ENCODE data around the gene CPLX1. TPM values are rescaled to one million over a fixed set of nuclear protein-coding genes. Genes with fewer than 3 reads are reported as not detected.

CPLX1 gene
- total RNA-seq, 1 experiment from 2014 or later: 3.5 TPM

DNA sequence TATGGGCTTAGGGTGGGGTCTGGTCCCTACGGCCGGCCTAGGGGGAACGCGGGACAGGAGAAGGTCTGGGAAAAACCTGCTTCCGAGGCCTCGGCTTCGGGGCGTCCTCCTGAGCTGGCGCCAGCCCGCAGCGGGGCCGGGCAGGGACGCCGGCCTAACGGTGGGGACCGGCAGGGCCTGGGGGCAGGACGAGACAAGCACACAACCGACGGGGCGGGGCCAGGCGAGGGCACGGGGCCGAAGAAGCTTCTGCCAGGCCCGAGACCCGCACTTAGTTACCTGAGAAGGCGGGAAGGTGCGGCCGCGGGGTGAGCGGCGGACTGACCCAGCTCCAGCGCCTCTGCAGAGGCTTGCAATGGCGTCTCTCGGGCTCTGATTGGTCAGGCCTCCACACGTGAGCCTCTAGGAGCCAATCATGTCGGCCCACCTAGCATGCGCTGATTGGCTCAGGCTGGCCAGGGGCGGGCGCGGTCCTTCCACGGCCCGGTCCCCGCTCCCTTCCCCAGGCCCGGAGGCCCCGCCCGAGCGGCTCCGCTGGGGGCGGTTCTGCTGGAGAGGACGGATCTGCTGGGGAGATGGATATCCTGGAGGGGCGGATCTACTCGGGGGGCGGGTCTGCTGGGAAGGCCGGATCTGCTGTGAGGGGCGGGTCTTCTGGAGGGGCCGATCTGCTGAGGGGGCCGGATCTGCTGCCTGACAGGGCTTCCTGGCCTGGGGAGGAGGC, 44.3 kb downstream of the CPLX1 start (continued):
- TF ChIP-seq, protein P1, sequence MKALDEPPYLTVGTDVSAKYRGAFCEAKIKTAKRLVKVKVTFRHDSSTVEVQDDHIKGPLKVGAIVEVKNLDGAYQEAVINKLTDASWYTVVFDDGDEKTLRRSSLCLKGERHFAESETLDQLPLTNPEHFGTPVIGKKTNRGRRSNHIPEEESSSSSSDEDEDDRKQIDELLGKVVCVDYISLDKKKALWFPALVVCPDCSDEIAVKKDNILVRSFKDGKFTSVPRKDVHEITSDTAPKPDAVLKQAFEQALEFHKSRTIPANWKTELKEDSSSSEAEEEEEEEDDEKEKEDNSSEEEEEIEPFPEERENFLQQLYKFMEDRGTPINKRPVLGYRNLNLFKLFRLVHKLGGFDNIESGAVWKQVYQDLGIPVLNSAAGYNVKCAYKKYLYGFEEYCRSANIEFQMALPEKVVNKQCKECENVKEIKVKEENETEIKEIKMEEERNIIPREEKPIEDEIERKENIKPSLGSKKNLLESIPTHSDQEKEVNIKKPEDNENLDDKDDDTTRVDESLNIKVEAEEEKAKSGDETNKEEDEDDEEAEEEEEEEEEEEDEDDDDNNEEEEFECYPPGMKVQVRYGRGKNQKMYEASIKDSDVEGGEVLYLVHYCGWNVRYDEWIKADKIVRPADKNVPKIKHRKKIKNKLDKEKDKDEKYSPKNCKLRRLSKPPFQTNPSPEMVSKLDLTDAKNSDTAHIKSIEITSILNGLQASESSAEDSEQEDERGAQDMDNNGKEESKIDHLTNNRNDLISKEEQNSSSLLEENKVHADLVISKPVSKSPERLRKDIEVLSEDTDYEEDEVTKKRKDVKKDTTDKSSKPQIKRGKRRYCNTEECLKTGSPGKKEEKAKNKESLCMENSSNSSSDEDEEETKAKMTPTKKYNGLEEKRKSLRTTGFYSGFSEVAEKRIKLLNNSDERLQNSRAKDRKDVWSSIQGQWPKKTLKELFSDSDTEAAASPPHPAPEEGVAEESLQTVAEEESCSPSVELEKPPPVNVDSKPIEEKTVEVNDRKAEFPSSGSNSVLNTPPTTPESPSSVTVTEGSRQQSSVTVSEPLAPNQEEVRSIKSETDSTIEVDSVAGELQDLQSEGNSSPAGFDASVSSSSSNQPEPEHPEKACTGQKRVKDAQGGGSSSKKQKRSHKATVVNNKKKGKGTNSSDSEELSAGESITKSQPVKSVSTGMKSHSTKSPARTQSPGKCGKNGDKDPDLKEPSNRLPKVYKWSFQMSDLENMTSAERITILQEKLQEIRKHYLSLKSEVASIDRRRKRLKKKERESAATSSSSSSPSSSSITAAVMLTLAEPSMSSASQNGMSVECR (CRISPR knock-in tag; IDR thresholded peaks at IDR 0.05; ENCODE audit: borderline replicate concordance): 0 out of 2 replicates have a peak, but pooled peaks have one; percentile 28
- TF ChIP-seq ETV6 (CRISPR knock-in tag; IDR thresholded peaks at IDR 0.05) (no peak; the same call in 1 of the 2 replicates), ZNF232 (CRISPR knock-in tag; IDR thresholded peaks at IDR 0.05) (peak; percentile 59; the same call in 1 of the 2 replicates), TP53 (CRISPR knock-in tag; IDR thresholded peaks at IDR 0.05) (peak; percentile 63; the same call in 1 of the 2 replicates), TCF7 (CRISPR knock-in tag; IDR thresholded peaks at IDR 0.05; ENCODE audit: low read depth) (no peak), ESRRA (CRISPR knock-in tag; IDR thresholded peaks at IDR 0.05; ENCODE audit: borderline replicate concordance) (peak; percentile 22; the same call in 1 of the 2 replicates), CREM (CRISPR knock-in tag; IDR thresholded peaks at IDR 0.05) (peak; percentile 61; the same call in 1 of the 2 replicates), GRHL2 (CRISPR knock-in tag; IDR thresholded peaks at IDR 0.05; ENCODE audit: insufficient replicate concordance, severe bottlenecking) (no peak), ZNF423 (CRISPR knock-in tag; IDR thresholded peaks at IDR 0.05) (no peak), JAZF1 (CRISPR knock-in tag; IDR thresholded peaks at IDR 0.05) (no peak), GTF2I (CRISPR knock-in tag; conservative IDR thresholded peaks at IDR 0.05) (no peak), ELF4 (CRISPR knock-in tag; IDR thresholded peaks at IDR 0.05; ENCODE audit: low read depth) (no peak), MXD4 (CRISPR knock-in tag; IDR thresholded peaks at IDR 0.05; ENCODE audit: borderline replicate concordance) (no peak), TEAD4 (CRISPR knock-in tag; IDR thresholded peaks at IDR 0.05) (peak; percentile 60; the same call in 1 of the 2 replicates), NFATC4 (CRISPR knock-in tag; IDR thresholded peaks at IDR 0.05) (no peak), FOXP1 (CRISPR knock-in tag; IDR thresholded peaks at IDR 0.05; ENCODE audit: borderline replicate concordance) (peak; percentile 76; the same call in 1 of the 2 replicates), SOX15 (CRISPR knock-in tag; IDR thresholded peaks at IDR 0.05) (no peak), PRRX2 (CRISPR knock-in tag; IDR thresholded peaks at IDR 0.05) (no peak), NR1H2 (CRISPR knock-in tag; IDR thresholded peaks at IDR 0.05) (no peak), ZNF425 (CRISPR knock-in tag; conservative IDR thresholded peaks at IDR 0.05) (no peak), SMAD3 (CRISPR knock-in tag; IDR thresholded peaks at IDR 0.05; ENCODE audit: borderline replicate concordance) (no peak), ZNF396 (CRISPR knock-in tag; IDR thresholded peaks at IDR 0.05; ENCODE audit: borderline replicate concordance) (no peak), MYBL2 (CRISPR knock-in tag; IDR thresholded peaks at IDR 0.05) (peak; percentile 65; the same call in 1 of the 2 replicates), HMGA2 (CRISPR knock-in tag; IDR thresholded peaks at IDR 0.05) (no peak)
- TF ChIP-seq, protein P2, sequence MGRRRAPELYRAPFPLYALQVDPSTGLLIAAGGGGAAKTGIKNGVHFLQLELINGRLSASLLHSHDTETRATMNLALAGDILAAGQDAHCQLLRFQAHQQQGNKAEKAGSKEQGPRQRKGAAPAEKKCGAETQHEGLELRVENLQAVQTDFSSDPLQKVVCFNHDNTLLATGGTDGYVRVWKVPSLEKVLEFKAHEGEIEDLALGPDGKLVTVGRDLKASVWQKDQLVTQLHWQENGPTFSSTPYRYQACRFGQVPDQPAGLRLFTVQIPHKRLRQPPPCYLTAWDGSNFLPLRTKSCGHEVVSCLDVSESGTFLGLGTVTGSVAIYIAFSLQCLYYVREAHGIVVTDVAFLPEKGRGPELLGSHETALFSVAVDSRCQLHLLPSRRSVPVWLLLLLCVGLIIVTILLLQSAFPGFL (CRISPR knock-in tag; IDR thresholded peaks at IDR 0.05; ENCODE audit: borderline replicate concordance): no peak
- TF ChIP-seq, protein P3, sequence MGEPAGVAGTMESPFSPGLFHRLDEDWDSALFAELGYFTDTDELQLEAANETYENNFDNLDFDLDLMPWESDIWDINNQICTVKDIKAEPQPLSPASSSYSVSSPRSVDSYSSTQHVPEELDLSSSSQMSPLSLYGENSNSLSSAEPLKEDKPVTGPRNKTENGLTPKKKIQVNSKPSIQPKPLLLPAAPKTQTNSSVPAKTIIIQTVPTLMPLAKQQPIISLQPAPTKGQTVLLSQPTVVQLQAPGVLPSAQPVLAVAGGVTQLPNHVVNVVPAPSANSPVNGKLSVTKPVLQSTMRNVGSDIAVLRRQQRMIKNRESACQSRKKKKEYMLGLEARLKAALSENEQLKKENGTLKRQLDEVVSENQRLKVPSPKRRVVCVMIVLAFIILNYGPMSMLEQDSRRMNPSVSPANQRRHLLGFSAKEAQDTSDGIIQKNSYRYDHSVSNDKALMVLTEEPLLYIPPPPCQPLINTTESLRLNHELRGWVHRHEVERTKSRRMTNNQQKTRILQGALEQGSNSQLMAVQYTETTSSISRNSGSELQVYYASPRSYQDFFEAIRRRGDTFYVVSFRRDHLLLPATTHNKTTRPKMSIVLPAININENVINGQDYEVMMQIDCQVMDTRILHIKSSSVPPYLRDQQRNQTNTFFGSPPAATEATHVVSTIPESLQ (CRISPR knock-in tag; IDR thresholded peaks at IDR 0.05): no peak
- TF ChIP-seq, protein P4, sequence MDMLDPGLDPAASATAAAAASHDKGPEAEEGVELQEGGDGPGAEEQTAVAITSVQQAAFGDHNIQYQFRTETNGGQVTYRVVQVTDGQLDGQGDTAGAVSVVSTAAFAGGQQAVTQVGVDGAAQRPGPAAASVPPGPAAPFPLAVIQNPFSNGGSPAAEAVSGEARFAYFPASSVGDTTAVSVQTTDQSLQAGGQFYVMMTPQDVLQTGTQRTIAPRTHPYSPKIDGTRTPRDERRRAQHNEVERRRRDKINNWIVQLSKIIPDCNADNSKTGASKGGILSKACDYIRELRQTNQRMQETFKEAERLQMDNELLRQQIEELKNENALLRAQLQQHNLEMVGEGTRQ (CRISPR knock-in tag; IDR thresholded peaks at IDR 0.05): peak; percentile 100
- TF ChIP-seq, protein P5, sequence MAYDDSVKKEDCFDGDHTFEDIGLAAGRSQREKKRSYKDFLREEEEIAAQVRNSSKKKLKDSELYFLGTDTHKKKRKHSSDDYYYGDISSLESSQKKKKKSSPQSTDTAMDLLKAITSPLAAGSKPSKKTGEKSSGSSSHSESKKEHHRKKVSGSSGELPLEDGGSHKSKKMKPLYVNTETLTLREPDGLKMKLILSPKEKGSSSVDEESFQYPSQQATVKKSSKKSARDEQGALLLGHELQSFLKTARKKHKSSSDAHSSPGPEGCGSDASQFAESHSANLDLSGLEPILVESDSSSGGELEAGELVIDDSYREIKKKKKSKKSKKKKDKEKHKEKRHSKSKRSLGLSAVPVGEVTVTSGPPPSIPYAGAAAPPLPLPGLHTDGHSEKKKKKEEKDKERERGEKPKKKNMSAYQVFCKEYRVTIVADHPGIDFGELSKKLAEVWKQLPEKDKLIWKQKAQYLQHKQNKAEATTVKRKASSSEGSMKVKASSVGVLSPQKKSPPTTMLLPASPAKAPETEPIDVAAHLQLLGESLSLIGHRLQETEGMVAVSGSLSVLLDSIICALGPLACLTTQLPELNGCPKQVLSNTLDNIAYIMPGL (CRISPR knock-in tag; IDR thresholded peaks at IDR 0.05): 0 out of 2 replicates have a peak, but pooled peaks have one; percentile 39
